HL-60 (cell line): ENCODE measurements around the gene ZNF37A.

Experiments
- DNase-seq, 2 experiments: peaks; one replicate each; pipeline ENCODE4 v3.0.0-alpha.2; 2010 to 2020; ENCODE audit warnings: low read depth in 1 of 2, low spot score in 1 of 2
- H3K27ac ChIP-seq: fragments of 250-450 bp; sonication (Bioruptor Pico); replicated peaks from 2 replicates; pipeline ENCODE4 v1.5.1; 2020; ENCODE audit warnings: mild to moderate bottlenecking, moderate library complexity
- H3K27me3 ChIP-seq: fragments of 250-450 bp; sonication (Bioruptor Pico); 2 replicates; pipeline ENCODE4 v1.5.1; 2021; ENCODE audit warnings: mild to moderate bottlenecking, moderate library complexity; ENCODE audit not compliant: insufficient read depth, poor library complexity, severe bottlenecking
- H3K4me3 ChIP-seq: replicated peaks from 2 replicates; pipeline ENCODE4 v1.5.1; 2011; ENCODE audit warnings: mild to moderate bottlenecking, control low read depth, low read length; ENCODE audit not compliant: insufficient read depth
- CTCF ChIP-seq: IDR thresholded peaks from one replicate; pipeline ENCODE4 v1.5.1; 2011; ENCODE audit warnings: low read length, control low read depth, inconsistent platforms; ENCODE audit not compliant: insufficient read depth
- GABPA ChIP-seq: IDR thresholded peaks from 2 replicates; pipeline ENCODE4 v1.6.1; 2012; ENCODE audit warnings: low read depth
- POLR2AphosphoS5 ChIP-seq: IDR thresholded peaks from 2 replicates; pipeline ENCODE4 v1.6.1; 2012; ENCODE audit warnings: low read depth
- REST ChIP-seq: IDR thresholded peaks from 2 replicates; pipeline ENCODE4 v1.6.1; 2012; ENCODE audit warnings: low read depth; ENCODE audit not compliant: insufficient replicate concordance
- SPI1 ChIP-seq: IDR thresholded peaks from 2 replicates; pipeline ENCODE4 v1.6.1; 2012; ENCODE audit warnings: low read depth, mild to moderate bottlenecking, borderline replicate concordance

ZNF37A gene

GRCh38 chr10:38163617-38164016 is 69.5 kb downstream of the ZNF37A start:
- TF ChIP-seq CTCF (no peak), SPI1 (peak; percentile 55)
- Histone ChIP-seq H3K27me3 (no peaks in the 10 kb centered on the region), H3K27ac (no peak overlapping the region), H3K4me3 (no peak overlapping the region)
- no peak for DNase-seq

GRCh38 chr10:38174336-38174735 is 80.2 kb downstream of the ZNF37A start:
- Histone ChIP-seq H3K27ac (no peak overlapping the region), H3K4me3 (no peak overlapping the region), H3K27me3 (no peaks in the 10 kb centered on the region)
- no peak for TF ChIP-seq CTCF
- no peak for TF ChIP-seq GABPA
- TF ChIP-seq REST: no peak
- no peak for TF ChIP-seq SPI1
- no peak for TF ChIP-seq POLR2AphosphoS5
- no peak for DNase-seq

- no peak overlapping the region for H3K27ac ChIP-seq
- TF ChIP-seq REST (no peak), POLR2AphosphoS5 (no peak), SPI1 (no peak), CTCF (no peak), GABPA (no peak)
These were observed 90.3 kb downstream of the ZNF37A start for GRCh38 chr10:38184477-38184876.

More at GRCh38 chr10:38184477-38184876, 90.3 kb downstream of the ZNF37A start:
- H3K4me3 ChIP-seq: no peak overlapping the region
- no peak for DNase-seq
- H3K27me3 ChIP-seq: no peaks in the 10 kb centered on the region
